ENCODE data around the gene IGF2.

Gene IGF2

DNA sequence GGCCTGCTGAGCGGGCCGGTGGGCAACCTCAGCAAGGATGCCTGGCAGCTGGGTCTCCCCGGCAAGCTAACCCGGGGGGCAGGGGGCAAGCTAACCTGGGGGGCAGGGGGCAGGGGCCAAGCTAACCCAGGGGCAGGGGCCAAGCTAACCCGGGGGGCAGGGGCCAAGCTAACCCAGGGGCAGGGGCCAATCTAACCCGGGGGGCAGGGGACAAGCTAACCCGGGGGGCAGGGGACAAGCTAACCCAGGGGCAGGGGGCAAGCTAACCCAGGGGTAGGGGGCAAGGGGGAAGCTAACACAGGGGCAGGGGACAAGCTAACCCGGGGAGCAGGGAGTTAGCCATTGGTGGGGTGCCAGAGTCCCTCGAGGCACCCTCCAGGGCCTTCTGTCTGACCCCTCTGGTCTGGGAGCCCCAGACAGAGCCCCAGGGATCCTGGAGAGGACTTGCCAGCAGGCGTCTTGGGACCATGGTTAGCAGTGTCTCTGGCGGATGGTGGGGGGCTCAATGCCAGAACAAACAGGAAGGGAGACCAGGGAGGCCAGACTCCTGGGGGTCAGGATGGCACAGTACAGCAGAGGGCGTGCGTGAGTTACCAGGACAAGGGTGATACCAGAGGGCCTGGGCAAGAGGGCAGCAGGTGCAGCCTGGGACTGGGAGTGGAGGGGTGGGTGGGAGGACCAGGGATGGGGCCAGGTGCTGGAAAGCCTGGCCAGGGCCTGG is 16.1 kb downstream of the IGF2 start:
- TF ChIP-seq FOXP2 (optimal IDR thresholded peaks at IDR 0.05; ENCODE audit: borderline replicate concordance, extremely low read depth, extremely low read length, insufficient read depth), result no peak
- TF ChIP-seq POLR2AphosphoS5 (IDR thresholded peaks at IDR 0.05; ENCODE audit: low read depth, low read length), result no peak
- TF ChIP-seq TAF1 (IDR thresholded peaks at IDR 0.05; ENCODE audit: borderline replicate concordance, insufficient read depth, low read length), result no peak
- no peak for TF ChIP-seq SIN3A (IDR thresholded peaks at IDR 0.05; ENCODE audit: borderline replicate concordance, insufficient read depth, low read length)
- TF ChIP-seq, protein P1, sequence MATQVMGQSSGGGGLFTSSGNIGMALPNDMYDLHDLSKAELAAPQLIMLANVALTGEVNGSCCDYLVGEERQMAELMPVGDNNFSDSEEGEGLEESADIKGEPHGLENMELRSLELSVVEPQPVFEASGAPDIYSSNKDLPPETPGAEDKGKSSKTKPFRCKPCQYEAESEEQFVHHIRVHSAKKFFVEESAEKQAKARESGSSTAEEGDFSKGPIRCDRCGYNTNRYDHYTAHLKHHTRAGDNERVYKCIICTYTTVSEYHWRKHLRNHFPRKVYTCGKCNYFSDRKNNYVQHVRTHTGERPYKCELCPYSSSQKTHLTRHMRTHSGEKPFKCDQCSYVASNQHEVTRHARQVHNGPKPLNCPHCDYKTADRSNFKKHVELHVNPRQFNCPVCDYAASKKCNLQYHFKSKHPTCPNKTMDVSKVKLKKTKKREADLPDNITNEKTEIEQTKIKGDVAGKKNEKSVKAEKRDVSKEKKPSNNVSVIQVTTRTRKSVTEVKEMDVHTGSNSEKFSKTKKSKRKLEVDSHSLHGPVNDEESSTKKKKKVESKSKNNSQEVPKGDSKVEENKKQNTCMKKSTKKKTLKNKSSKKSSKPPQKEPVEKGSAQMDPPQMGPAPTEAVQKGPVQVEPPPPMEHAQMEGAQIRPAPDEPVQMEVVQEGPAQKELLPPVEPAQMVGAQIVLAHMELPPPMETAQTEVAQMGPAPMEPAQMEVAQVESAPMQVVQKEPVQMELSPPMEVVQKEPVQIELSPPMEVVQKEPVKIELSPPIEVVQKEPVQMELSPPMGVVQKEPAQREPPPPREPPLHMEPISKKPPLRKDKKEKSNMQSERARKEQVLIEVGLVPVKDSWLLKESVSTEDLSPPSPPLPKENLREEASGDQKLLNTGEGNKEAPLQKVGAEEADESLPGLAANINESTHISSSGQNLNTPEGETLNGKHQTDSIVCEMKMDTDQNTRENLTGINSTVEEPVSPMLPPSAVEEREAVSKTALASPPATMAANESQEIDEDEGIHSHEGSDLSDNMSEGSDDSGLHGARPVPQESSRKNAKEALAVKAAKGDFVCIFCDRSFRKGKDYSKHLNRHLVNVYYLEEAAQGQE (IDR thresholded peaks at IDR 0.05; ENCODE audit: insufficient read depth in 1 of 2, low read depth in 2 of 2, low read length in 2 of 2), result no peak

DNA sequence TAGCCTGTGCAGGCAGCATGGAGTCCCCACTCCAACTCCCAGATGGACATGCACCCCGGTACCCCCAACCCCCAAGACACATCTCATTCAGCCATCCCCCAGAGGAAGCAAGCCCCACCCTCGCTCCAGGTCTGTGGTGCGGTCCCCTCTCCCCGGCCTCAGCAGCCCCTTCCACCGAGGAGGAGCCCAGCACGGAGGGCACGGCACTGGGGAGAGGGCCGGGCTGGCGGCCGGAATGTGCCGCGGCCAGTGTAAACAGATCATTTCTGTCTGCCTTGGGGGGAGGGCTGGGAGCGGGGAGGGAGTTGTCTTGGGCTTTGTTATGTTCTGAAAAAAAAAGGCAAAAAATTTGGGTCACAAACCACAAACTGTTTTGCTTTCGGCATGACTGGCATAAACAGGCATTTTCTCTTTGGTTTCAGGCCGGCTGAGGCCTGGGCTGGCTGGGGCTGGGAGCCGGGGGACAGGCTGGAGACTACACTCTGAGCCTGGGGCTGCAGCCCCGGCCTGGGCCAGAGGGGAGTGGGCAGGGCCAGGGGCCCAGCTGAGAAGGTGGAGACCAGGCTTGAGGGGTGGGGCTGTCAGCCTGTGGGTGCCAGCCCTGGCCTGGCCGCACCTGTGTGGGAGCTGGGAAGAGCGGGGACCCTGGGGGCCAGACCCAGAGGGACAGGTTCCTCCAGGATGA is 16.8 kb downstream of the IGF2 start:
- TF ChIP-seq SIN3A (IDR thresholded peaks at IDR 0.05; ENCODE audit: borderline replicate concordance, insufficient read depth, low read length), result no peak
- no peak for TF ChIP-seq TAF1 (IDR thresholded peaks at IDR 0.05; ENCODE audit: borderline replicate concordance, insufficient read depth, low read length)
- TF ChIP-seq FOXP2 (optimal IDR thresholded peaks at IDR 0.05; ENCODE audit: borderline replicate concordance, extremely low read depth, extremely low read length, insufficient read depth), result no peak
- TF ChIP-seq, protein P1 (IDR thresholded peaks at IDR 0.05; ENCODE audit: insufficient read depth in 1 of 2, low read depth in 2 of 2, low read length in 2 of 2), result no peak
- no peak for TF ChIP-seq POLR2AphosphoS5 (IDR thresholded peaks at IDR 0.05; ENCODE audit: low read depth, low read length)

DNA sequence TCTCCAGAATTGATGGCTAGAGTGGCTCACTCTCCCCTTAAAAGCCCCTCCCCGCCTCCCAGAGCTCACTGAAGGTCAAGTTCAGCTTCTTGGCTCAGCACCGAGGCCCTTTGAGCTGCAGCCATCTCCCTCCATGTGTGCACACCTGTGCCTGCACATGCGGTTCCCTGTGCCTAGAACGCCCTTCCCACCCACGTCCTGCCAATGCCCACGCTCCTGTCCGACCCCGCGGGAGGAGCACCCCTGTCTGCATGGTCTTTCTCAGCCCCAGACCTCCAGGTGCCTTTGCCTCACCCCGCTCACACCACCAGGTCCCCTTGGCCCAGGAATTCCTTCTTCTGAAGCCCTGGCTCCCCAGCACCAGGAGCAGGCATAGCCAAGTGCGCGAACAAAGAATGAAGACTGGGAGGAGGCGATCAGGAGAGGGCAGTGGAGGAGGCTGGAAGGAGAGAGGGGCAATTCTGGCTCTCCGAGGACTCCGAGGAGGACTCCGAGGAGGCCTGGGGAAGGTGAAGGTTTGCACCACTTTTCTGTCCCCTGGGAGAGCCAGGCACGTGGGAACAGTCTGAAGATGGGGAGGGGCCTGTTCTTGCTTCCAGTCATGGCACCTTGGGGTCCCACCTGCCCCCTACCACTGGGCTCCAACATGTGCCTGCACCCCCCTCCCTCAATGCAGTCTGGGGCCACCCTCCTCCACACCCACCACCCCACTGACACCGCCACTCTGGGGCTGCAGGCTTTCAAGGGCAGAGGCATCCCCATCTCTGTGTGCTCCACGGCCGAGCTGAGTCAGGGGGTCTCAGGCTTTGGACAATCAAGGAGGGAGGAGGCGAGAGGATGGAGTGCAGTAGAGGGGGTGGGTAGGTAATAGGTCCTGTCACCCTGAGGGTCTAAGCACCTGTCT is 17.7 kb downstream of the IGF2 start:
- no peak for TF ChIP-seq POLR2AphosphoS5 (IDR thresholded peaks at IDR 0.05; ENCODE audit: low read depth, low read length)
- no peak for TF ChIP-seq SIN3A (IDR thresholded peaks at IDR 0.05; ENCODE audit: borderline replicate concordance, insufficient read depth, low read length)
- TF ChIP-seq, protein P1 (IDR thresholded peaks at IDR 0.05; ENCODE audit: insufficient read depth in 1 of 2, low read depth in 2 of 2, low read length in 2 of 2), result no peak
- TF ChIP-seq TAF1 (IDR thresholded peaks at IDR 0.05; ENCODE audit: borderline replicate concordance, insufficient read depth, low read length), result no peak
- TF ChIP-seq FOXP2 (optimal IDR thresholded peaks at IDR 0.05; ENCODE audit: borderline replicate concordance, extremely low read depth, extremely low read length, insufficient read depth), result no peak

DNA sequence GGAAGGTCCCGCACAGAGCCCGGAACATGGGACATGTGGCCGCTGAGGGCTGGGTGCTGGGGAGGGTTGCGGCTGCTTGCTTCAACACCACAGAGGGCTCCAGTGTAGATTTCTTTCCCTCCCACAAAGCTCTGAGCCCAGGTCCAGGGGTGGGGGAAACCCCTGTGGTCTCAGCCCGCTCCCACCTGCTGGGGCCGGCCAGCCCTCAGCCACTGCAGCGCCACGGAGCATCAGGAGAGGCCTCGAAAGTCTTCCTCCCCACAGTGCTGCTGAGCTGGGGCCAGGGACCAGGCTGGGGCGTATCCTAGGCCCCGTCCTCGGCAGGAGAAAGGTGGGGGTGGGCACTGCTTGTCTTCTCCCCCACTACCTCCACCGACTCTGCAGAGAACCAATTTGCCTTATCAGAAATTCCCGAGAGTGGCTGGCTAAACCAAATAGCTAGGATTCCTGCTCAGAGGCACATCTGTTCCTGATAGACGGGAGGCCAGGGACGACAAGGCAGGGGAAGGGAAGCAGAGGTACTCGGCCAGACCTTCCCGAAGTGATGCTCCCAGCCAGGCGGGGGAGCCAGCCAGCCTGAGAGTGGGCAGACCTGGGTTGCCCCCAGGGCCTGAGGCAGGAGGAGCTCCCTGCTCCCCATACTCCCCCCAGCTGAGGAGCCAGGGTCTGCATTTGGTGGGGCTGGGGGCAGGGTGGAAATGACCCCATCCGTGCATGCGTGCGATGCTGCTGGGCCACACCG is 18.7 kb downstream of the IGF2 start:
- TF ChIP-seq, protein P1 (IDR thresholded peaks at IDR 0.05; ENCODE audit: insufficient read depth in 1 of 2, low read depth in 2 of 2, low read length in 2 of 2), result no peak
- TF ChIP-seq POLR2AphosphoS5 (IDR thresholded peaks at IDR 0.05; ENCODE audit: low read depth, low read length) (no peak), FOXP2 (optimal IDR thresholded peaks at IDR 0.05; ENCODE audit: borderline replicate concordance, extremely low read depth, extremely low read length, insufficient read depth) (no peak), SIN3A (IDR thresholded peaks at IDR 0.05; ENCODE audit: borderline replicate concordance, insufficient read depth, low read length) (no peak), TAF1 (IDR thresholded peaks at IDR 0.05; ENCODE audit: borderline replicate concordance, insufficient read depth, low read length) (no peak)
